ENCODE data around the gene ANKRD63. TPM values are rescaled to one million over a fixed set of nuclear protein-coding genes. Genes with fewer than 3 reads are reported as not detected.
A peak's percentile ranks its signal among the peaks of the same experiment; 100 is the strongest.

ANKRD63 gene
- total and polyA plus RNA-seq, 2 experiments from 2014 or later = 0.30 to 0.47 TPM

DNA sequence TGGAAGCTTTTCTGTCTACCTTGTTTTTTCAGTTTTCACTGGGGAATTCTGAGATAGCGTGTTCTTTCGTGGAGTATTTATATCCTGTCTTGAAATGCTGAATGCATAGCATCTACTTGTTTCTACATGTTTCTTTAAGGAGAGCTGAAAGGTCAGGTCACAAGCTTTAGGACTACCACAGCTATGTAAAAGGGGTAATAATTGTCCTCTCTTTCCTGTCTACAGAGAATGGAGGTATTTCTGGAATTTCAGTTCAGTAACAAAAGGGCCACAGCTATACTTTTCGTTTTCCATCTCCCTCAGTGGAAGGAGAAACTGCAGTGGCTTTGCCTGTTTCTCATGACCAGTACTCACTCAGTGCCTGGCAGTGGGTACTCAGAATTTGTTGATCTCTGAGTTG is 45.3 kb upstream of the ANKRD63 start:
- Histone ChIP-seq H3K9me2 (replicated peaks; ENCODE audit: insufficient read depth) (no peaks in the 10 kb centered on the region), H3K36me3 (replicated peaks; ENCODE audit: insufficient read depth, low read depth) (no peaks in the 10 kb centered on the region), H4K20me1 (ENCODE audit: insufficient read depth, poor library complexity, severe bottlenecking) (no peaks in the 10 kb centered on the region), H3K4me1 (ENCODE audit: insufficient read depth) (peaks cover 27% of the 10 kb centered on the region), H3K9me3 (ENCODE audit: low read depth) (no peaks in the 10 kb centered on the region), H3K27ac (peak overlapping the region; percentile 28), H3K27me3 (no peaks in the 10 kb centered on the region), H2AFZ (no peak overlapping the region), H3K4me2 (peak overlapping the region; percentile 52), H3K4me3 (no peak overlapping the region), H3K79me2 (peaks cover 19% of the 10 kb centered on the region)
- no peak for DNase-seq (ENCODE audit: low spot score)
- 59% methylated on average over 3 of the region's 3 CpGs for WGBS (ENCODE audit: low lambda C conversion rate, missing lambda C conversion rate)
- TF ChIP-seq EZH2 (IDR thresholded peaks at IDR 0.05; ENCODE audit: borderline replicate concordance) = no peak
- no peak for TF ChIP-seq EZH2phosphoT487 (IDR thresholded peaks at IDR 0.05; ENCODE audit: low read depth, severe bottlenecking, unreplicated experiment)
- TF ChIP-seq, protein P1, sequence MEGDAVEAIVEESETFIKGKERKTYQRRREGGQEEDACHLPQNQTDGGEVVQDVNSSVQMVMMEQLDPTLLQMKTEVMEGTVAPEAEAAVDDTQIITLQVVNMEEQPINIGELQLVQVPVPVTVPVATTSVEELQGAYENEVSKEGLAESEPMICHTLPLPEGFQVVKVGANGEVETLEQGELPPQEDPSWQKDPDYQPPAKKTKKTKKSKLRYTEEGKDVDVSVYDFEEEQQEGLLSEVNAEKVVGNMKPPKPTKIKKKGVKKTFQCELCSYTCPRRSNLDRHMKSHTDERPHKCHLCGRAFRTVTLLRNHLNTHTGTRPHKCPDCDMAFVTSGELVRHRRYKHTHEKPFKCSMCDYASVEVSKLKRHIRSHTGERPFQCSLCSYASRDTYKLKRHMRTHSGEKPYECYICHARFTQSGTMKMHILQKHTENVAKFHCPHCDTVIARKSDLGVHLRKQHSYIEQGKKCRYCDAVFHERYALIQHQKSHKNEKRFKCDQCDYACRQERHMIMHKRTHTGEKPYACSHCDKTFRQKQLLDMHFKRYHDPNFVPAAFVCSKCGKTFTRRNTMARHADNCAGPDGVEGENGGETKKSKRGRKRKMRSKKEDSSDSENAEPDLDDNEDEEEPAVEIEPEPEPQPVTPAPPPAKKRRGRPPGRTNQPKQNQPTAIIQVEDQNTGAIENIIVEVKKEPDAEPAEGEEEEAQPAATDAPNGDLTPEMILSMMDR (IDR thresholded peaks at IDR 0.05; ENCODE audit: poor library complexity) = no peak

DNA sequence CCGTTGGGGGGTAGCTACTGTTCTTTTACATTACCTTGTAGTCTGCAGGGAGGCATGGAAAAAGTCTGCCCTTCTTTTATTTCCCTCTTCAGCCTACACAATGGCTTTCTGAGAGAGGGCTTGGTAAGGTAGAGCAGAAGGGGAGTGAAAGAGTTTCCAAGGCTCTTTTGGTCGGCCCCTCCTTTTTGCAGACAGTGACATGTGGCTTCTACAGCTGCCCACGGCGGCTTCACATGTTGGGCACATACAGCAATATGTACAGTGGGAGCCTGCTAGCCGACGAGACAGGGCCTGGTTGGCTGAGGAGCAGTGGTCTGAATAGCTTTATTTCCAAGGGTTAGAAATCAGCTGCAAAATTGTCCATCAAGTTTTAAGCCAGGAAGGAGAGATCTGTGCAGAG is 44.6 kb upstream of the ANKRD63 start:
- 66% methylated on average over 6 of the region's 6 CpGs for WGBS (ENCODE audit: low lambda C conversion rate, missing lambda C conversion rate)
- H4K20me1 ChIP-seq (ENCODE audit: insufficient read depth, poor library complexity, severe bottlenecking) = no peaks in the 10 kb centered on the region
- H2AFZ ChIP-seq = no peak overlapping the region
- no peak overlapping the region for H3K4me3 ChIP-seq
- peak overlapping the region; percentile 52 for H3K4me2 ChIP-seq
- TF ChIP-seq, protein P1 (IDR thresholded peaks at IDR 0.05; ENCODE audit: poor library complexity) = no peak
- TF ChIP-seq EZH2phosphoT487 (IDR thresholded peaks at IDR 0.05; ENCODE audit: low read depth, severe bottlenecking, unreplicated experiment) = no peak
- TF ChIP-seq EZH2 (IDR thresholded peaks at IDR 0.05; ENCODE audit: borderline replicate concordance) = no peak
- no peaks in the 10 kb centered on the region for H3K9me2 ChIP-seq (replicated peaks; ENCODE audit: insufficient read depth)
- H3K4me1 ChIP-seq (ENCODE audit: insufficient read depth) = peaks cover 31% of the 10 kb centered on the region
- no peaks in the 10 kb centered on the region for H3K36me3 ChIP-seq (replicated peaks; ENCODE audit: insufficient read depth, low read depth)
- no peaks in the 10 kb centered on the region for H3K27me3 ChIP-seq
- DNase-seq (ENCODE audit: low spot score) = no peak
- H3K79me2 ChIP-seq = peaks cover 19% of the 10 kb centered on the region
- H3K9me3 ChIP-seq (ENCODE audit: low read depth) = no peaks in the 10 kb centered on the region
- peak overlapping the region; percentile 28 for H3K27ac ChIP-seq

DNA sequence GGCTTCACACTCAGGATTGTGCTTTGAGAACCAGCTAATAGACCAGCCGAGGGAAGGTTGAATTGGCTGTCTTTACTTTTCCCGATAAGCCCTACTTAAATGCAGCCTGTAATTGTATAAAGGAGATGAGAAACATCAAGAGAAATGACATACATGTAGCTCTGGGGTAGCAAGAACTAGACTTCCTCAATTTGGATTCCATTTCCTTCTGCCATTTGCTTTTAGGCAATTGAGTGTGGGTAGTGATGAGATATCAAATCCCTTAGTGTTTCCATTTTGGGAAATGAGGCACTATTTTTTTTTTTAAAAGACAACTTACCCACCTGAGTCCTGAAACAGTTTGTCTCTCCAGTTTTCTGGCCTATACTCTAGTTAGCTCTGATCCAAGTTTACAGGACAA is 42.8 kb upstream of the ANKRD63 start:
- Histone ChIP-seq H3K36me3 (replicated peaks; ENCODE audit: insufficient read depth, low read depth) (no peaks in the 10 kb centered on the region), H3K4me2 (peak overlapping the region; percentile 96), H3K79me2 (peaks cover 19% of the 10 kb centered on the region), H2AFZ (no peak overlapping the region), H3K27ac (no peak overlapping the region), H3K4me3 (no peak overlapping the region), H3K9me2 (replicated peaks; ENCODE audit: insufficient read depth) (no peaks in the 10 kb centered on the region), H4K20me1 (ENCODE audit: insufficient read depth, poor library complexity, severe bottlenecking) (no peaks in the 10 kb centered on the region), H3K27me3 (no peaks in the 10 kb centered on the region), H3K9me3 (ENCODE audit: low read depth) (no peaks in the 10 kb centered on the region), H3K4me1 (ENCODE audit: insufficient read depth) (peaks cover 27% of the 10 kb centered on the region)
- no peak for DNase-seq (ENCODE audit: low spot score)
- TF ChIP-seq, protein P1 (IDR thresholded peaks at IDR 0.05; ENCODE audit: poor library complexity) = no peak
- TF ChIP-seq EZH2 (IDR thresholded peaks at IDR 0.05; ENCODE audit: borderline replicate concordance) (no peak), EZH2phosphoT487 (IDR thresholded peaks at IDR 0.05; ENCODE audit: low read depth, severe bottlenecking, unreplicated experiment) (no peak)
- 98% methylated on average over 2 of the region's 2 CpGs for WGBS (ENCODE audit: low lambda C conversion rate, missing lambda C conversion rate)

DNA sequence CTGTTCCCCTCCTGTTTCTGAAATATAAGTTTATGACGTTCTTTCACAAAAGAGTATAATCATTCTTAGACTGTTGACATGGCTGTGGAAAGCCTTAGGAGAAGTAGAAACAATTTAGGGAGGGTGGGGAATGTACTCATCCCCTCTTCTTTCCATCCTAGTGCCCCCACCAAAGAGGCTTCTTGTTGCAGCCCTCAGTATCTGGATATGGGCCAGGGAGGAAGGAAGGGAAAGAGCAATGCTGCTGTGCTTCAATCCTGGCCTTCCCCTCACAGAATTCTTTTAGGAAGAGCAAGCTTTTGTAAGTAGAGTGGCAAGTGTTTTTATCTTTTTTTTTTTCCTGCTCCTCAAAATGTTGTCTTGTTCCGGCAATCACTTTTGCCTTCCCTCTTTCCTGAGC is 42.3 kb upstream of the ANKRD63 start:
- DNase-seq (ENCODE audit: low spot score) = no peak
- WGBS (ENCODE audit: low lambda C conversion rate, missing lambda C conversion rate) = 84% methylated on average over 2 of the region's 2 CpGs
- no peaks in the 10 kb centered on the region for H4K20me1 ChIP-seq (ENCODE audit: insufficient read depth, poor library complexity, severe bottlenecking)
- H3K4me1 ChIP-seq (ENCODE audit: insufficient read depth) = peaks cover 25% of the 10 kb centered on the region
- H3K9me2 ChIP-seq (replicated peaks; ENCODE audit: insufficient read depth) = no peaks in the 10 kb centered on the region
- H3K36me3 ChIP-seq (replicated peaks; ENCODE audit: insufficient read depth, low read depth) = no peaks in the 10 kb centered on the region
- peak overlapping the region; percentile 96 for H3K4me2 ChIP-seq
- H3K79me2 ChIP-seq = peaks cover 19% of the 10 kb centered on the region
- no peak overlapping the region for H2AFZ ChIP-seq
- no peaks in the 10 kb centered on the region for H3K27me3 ChIP-seq
- no peak overlapping the region for H3K4me3 ChIP-seq
- no peak overlapping the region for H3K27ac ChIP-seq
- H3K9me3 ChIP-seq (ENCODE audit: low read depth) = no peaks in the 10 kb centered on the region
- TF ChIP-seq, protein P1 (IDR thresholded peaks at IDR 0.05; ENCODE audit: poor library complexity) = no peak
- TF ChIP-seq EZH2 (IDR thresholded peaks at IDR 0.05; ENCODE audit: borderline replicate concordance) = no peak
- TF ChIP-seq EZH2phosphoT487 (IDR thresholded peaks at IDR 0.05; ENCODE audit: low read depth, severe bottlenecking, unreplicated experiment) = no peak

Data from hepatocyte (in vitro differentiated cells).